Erythroblast (primary cell): ENCODE results near the gene CALML4.

Experiments used
- GATA1 ChIP-seq: IDR thresholded peaks from 2 replicates; pipeline ENCODE4 v1.6.1; 2011; ENCODE audit warnings: low read depth, mild to moderate bottlenecking, control low read depth, low read length, moderate library complexity
- POLR2A ChIP-seq: IDR thresholded peaks from 2 replicates; pipeline ENCODE4 v1.6.1; 2011; ENCODE audit warnings: mild to moderate bottlenecking, low read length

- TF ChIP-seq POLR2A (no peak), GATA1 (no peak)
Observed at GRCh38 chr15:68195336-68196112, 9.6 kb downstream of the CALML4 start.
